GM18858 (cell line): ENCODE results near the gene THAP12.
A peak's percentile ranks its signal among the peaks of the same experiment; 100 is the strongest.
"Not testable (repeated sequence)": the region's sequence is repeated elsewhere in the genome, so short reads cannot be mapped to it uniquely, and the experiment has no call there.

Experiments
- ATAC-seq: cut with Tn5 transposase; IDR thresholded peaks from one replicate; pipeline ENCODE4 v1.9.1; 2021; ENCODE audit not compliant: unreplicated experiment

The THAP12 gene

GRCh38 chr11:76380977-76381719 is at the start of gene THAP12, which contains the start of gene GVQW3:
Gene THAP12, minus strand, starts transcription at chr11:76381132. Its CDS starts 296 bp downstream, at chr11:76380836.
Gene GVQW3, plus strand, starts transcription at chr11:76381323. Its CDS starts 506 bp downstream, at chr11:76381829.
- ATAC-seq: peak; percentile 66

GRCh38 chr11:76426660-76427059 is 45.7 kb upstream of the THAP12 start:
- ATAC-seq: no peak

GRCh38 chr11:76424891-76425290 is 44.0 kb upstream of the THAP12 start:
- peak; percentile 13 for ATAC-seq

GRCh38 chr11:76424379-76424778 is 43.4 kb upstream of the THAP12 start:
- peak; percentile 82 for ATAC-seq

- ATAC-seq: no peak
Observed at GRCh38 chr11:76419896-76420295, 39.0 kb upstream of the THAP12 start.

GRCh38 chr11:76415073-76415472 is 34.1 kb upstream of the THAP12 start:
- no peak for ATAC-seq

- ATAC-seq: no peak
Observed at GRCh38 chr11:76410851-76411357, 30.0 kb upstream of the THAP12 start.

- no peak for ATAC-seq
Observed at GRCh38 chr11:76408171-76408965, 27.4 kb upstream of the THAP12 start.

GRCh38 chr11:76406359-76406758 is 25.4 kb upstream of the THAP12 start:
- ATAC-seq: no peak

GRCh38 chr11:76401484-76401883 is 20.6 kb upstream of the THAP12 start:
- not testable (repeated sequence) for ATAC-seq

GRCh38 chr11:76400967-76401366 is 20.0 kb upstream of the THAP12 start:
- no peak for ATAC-seq

- ATAC-seq: no peak
Observed at GRCh38 chr11:76397383-76397782, 16.5 kb upstream of the THAP12 start.

- no peak for ATAC-seq
Observed at GRCh38 chr11:76395296-76395695, 14.4 kb upstream of the THAP12 start.

- no peak for ATAC-seq
Observed at GRCh38 chr11:76394411-76394810, 13.5 kb upstream of the THAP12 start.

GRCh38 chr11:76392870-76393269 is 11.9 kb upstream of the THAP12 start:
- no peak for ATAC-seq

GRCh38 chr11:76391811-76392475 is 11.0 kb upstream of the THAP12 start:
- ATAC-seq: no peak

- ATAC-seq: no peak
Observed at GRCh38 chr11:76391021-76391420, 10.1 kb upstream of the THAP12 start.

- no peak for ATAC-seq
Observed at GRCh38 chr11:76388408-76388807, 7.5 kb upstream of the THAP12 start.

GRCh38 chr11:76385903-76386302 is 5.0 kb upstream of the THAP12 start:
- no peak for ATAC-seq

GRCh38 chr11:76382209-76382608 is 1.3 kb upstream of the THAP12 start:
- no peak for ATAC-seq
